ENCODE data around the gene TAX1BP1.

DNA sequence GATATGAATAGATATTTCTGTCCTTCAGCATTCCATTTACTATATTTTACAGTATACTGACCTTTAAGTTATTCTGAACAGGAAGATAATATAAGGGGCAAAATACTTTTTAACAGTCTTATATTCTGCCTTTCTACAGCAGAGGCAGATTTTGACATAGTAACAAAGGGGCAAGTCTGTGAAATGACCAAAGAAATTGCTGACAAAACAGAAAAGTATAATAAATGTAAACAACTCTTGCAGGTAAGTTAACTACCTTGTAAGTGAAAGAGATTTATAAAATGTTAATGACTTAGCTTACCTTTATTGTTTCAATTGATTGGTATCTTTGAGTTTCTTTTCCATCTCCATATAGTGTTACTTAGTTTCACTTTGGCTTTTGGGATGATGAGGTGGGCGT is 56.0 kb downstream of the TAX1BP1 start:
- TF ChIP-seq, protein P1, sequence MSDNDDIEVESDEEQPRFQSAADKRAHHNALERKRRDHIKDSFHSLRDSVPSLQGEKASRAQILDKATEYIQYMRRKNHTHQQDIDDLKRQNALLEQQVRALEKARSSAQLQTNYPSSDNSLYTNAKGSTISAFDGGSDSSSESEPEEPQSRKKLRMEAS (IDR thresholded peaks at IDR 0.05): no peak
- no peak for TF ChIP-seq CTCF (IDR thresholded peaks at IDR 0.05; ENCODE audit: low read depth, low read length, missing input control)
- no peak for TF ChIP-seq FOXA1 (IDR thresholded peaks at IDR 0.05)
- no peak for TF ChIP-seq YY1 (IDR thresholded peaks at IDR 0.05)
- no peak for TF ChIP-seq REST (IDR thresholded peaks at IDR 0.05)
- TF ChIP-seq RAD21 (IDR thresholded peaks at IDR 0.05): no peak
- TF ChIP-seq ZBTB33 (IDR thresholded peaks at IDR 0.05): no peak
- no peak for TF ChIP-seq TAF1 (conservative IDR thresholded peaks at IDR 0.05)
- TF ChIP-seq, protein P2, sequence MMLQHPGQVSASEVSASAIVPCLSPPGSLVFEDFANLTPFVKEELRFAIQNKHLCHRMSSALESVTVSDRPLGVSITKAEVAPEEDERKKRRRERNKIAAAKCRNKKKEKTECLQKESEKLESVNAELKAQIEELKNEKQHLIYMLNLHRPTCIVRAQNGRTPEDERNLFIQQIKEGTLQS (IDR thresholded peaks at IDR 0.05): no peak
- no peak for TF ChIP-seq EGR1 (IDR thresholded peaks at IDR 0.05; ENCODE audit: low read depth in 2 of 2)
- TF ChIP-seq HNF4G (IDR thresholded peaks at IDR 0.05): no peak
- no peak for TF ChIP-seq SP1 (IDR thresholded peaks at IDR 0.05)
- no peak for TF ChIP-seq FOXA2 (IDR thresholded peaks at IDR 0.05)

Measured in liver (tissue), 3 donors.